H9 (cell line): ENCODE results near the gene ALDH2. TPM values are rescaled to one million over a fixed set of nuclear protein-coding genes. Genes with fewer than 3 reads are reported as not detected.

ENCODE experiments used
- DNase-seq: peaks from one replicate; pipeline ENCODE4 v3.0.0-alpha.2; 2017
- H2AFZ ChIP-seq: one replicate; pipeline ENCODE4 v1.6.1; 2013; ENCODE audit warnings: mild to moderate bottlenecking, low read length, control low read depth, moderate library complexity
- H2AK5ac ChIP-seq: 2 replicates; pipeline ENCODE4 v1.6.1; 2013; ENCODE audit warnings: low read length, control low read depth, mixed read lengths; ENCODE audit not compliant: insufficient read length
- H2BK120ac ChIP-seq: one replicate; pipeline ENCODE4 v1.6.1; 2013; ENCODE audit warnings: low read depth, mild to moderate bottlenecking, low read length, control low read depth, inconsistent platforms; ENCODE audit not compliant: poor library complexity, severe bottlenecking
- H2BK12ac ChIP-seq: 2 replicates; pipeline ENCODE4 v1.6.1; 2013; ENCODE audit warnings: low read length, control low read depth, mixed read lengths, low read depth; ENCODE audit not compliant: insufficient read length
- H2BK15ac ChIP-seq: 2 replicates; pipeline ENCODE4 v1.6.1; 2013; ENCODE audit warnings: low read depth, low read length, control low read depth
- H2BK20ac ChIP-seq: one replicate; pipeline ENCODE4 v1.6.1; 2013; ENCODE audit warnings: low read depth, mild to moderate bottlenecking, low read length, control low read depth, inconsistent platforms; ENCODE audit not compliant: poor library complexity, severe bottlenecking
- H2BK5ac ChIP-seq: 2 replicates; pipeline ENCODE4 v1.6.1; 2013; ENCODE audit warnings: low read length, control low read depth, mixed read lengths; ENCODE audit not compliant: insufficient read length
- H3K14ac ChIP-seq: 2 replicates; pipeline ENCODE4 v1.6.1; 2013; ENCODE audit warnings: low read length, control low read depth; ENCODE audit not compliant: insufficient read depth
- H3K18ac ChIP-seq: 2 replicates; pipeline ENCODE4 v1.6.1; 2013; ENCODE audit warnings: low read depth, mild to moderate bottlenecking, mixed read lengths, low read length, control low read depth; ENCODE audit not compliant: insufficient read length
- H3K23ac ChIP-seq: 2 replicates; pipeline ENCODE4 v1.6.1; 2013; ENCODE audit warnings: low read length, control low read depth, mixed read lengths, low read depth; ENCODE audit not compliant: insufficient read length
- H3K23me2 ChIP-seq: 2 replicates; pipeline ENCODE4 v1.6.1; 2013; ENCODE audit warnings: low read depth, mild to moderate bottlenecking, mixed read lengths, low read length, control low read depth; ENCODE audit not compliant: insufficient read length, poor library complexity, severe bottlenecking
- H3K27ac ChIP-seq: 2 replicates; pipeline ENCODE4 v1.5.1; 2013; ENCODE audit warnings: low read length, control low read depth, mixed read lengths, low read depth; ENCODE audit not compliant: insufficient read length
- H3K27me3 ChIP-seq: 2 replicates; pipeline ENCODE4 v1.6.1; 2013; ENCODE audit warnings: low read length, control low read depth, inconsistent platforms; ENCODE audit not compliant: insufficient read depth
- H3K4ac ChIP-seq: 2 replicates; pipeline ENCODE4 v1.6.1; 2013; ENCODE audit warnings: low read depth, mild to moderate bottlenecking, control low read depth, inconsistent platforms, low read length, moderate library complexity
- H3K4me1 ChIP-seq: 2 replicates; pipeline ENCODE4 v1.6.1; 2013; ENCODE audit warnings: low read length, control low read depth, inconsistent platforms; ENCODE audit not compliant: insufficient read depth
- H3K4me2 ChIP-seq: 2 replicates; pipeline ENCODE4 v1.6.1; 2013; ENCODE audit warnings: low read length, control low read depth, mixed read lengths; ENCODE audit not compliant: insufficient read length, insufficient read depth
- H3K56ac ChIP-seq: 2 replicates; pipeline ENCODE4 v1.6.1; 2013; ENCODE audit warnings: low read depth, mild to moderate bottlenecking, mixed read lengths, low read length, control low read depth; ENCODE audit not compliant: insufficient read length
- H3K79me1 ChIP-seq: 2 replicates; pipeline ENCODE4 v1.6.1; 2013; ENCODE audit warnings: low read depth, mild to moderate bottlenecking, moderate library complexity, low read length, control low read depth, inconsistent platforms; ENCODE audit not compliant: insufficient read depth, poor library complexity, severe bottlenecking
- H3K79me2 ChIP-seq: 2 replicates; pipeline ENCODE4 v1.6.1; 2013; ENCODE audit warnings: low read length, control low read depth, inconsistent platforms; ENCODE audit not compliant: insufficient read depth
- H3K9ac ChIP-seq: 2 replicates; pipeline ENCODE4 v1.6.1; 2013; ENCODE audit warnings: low read length, control low read depth, mixed read lengths; ENCODE audit not compliant: insufficient read length; ENCODE audit errors: extremely low read depth
- H3K9me3 ChIP-seq: one replicate; pipeline ENCODE4 v1.6.1; 2013; ENCODE audit warnings: low read depth, low read length, inconsistent platforms; ENCODE audit not compliant: control insufficient read depth
- H3T11ph ChIP-seq: one replicate; pipeline ENCODE4 v1.6.1; 2013; ENCODE audit warnings: mild to moderate bottlenecking, low read length, control low read depth, inconsistent platforms
- H4K20me1 ChIP-seq: one replicate; pipeline ENCODE4 v1.6.1; 2013; ENCODE audit not compliant: control insufficient read depth, insufficient read length, insufficient read depth
- H4K5ac ChIP-seq: 2 replicates; pipeline ENCODE4 v1.6.1; 2013; ENCODE audit warnings: low read depth, mild to moderate bottlenecking, mixed read lengths, low read length, control low read depth; ENCODE audit not compliant: insufficient read length
- H4K8ac ChIP-seq: replicated peaks from 2 replicates; pipeline ENCODE4 v1.6.1; 2013; ENCODE audit warnings: low read length, control low read depth, mixed read lengths, low read depth; ENCODE audit not compliant: insufficient read length
- H4K91ac ChIP-seq: 2 replicates; pipeline ENCODE4 v1.6.1; 2013; ENCODE audit warnings: low read depth, mild to moderate bottlenecking, moderate library complexity, mixed read lengths, low read length, control low read depth; ENCODE audit not compliant: insufficient read length
- H3K27ac Mint-ChIP-seq, 3 experiments: 2 replicates in 2 of 3; 3 replicates in 1 of 3; pipeline ENCODE4 v1.8.0; 2020 to 2021; ENCODE audit warnings: mixed read lengths in 3 of 3, mild to moderate bottlenecking in 1 of 3, moderate library complexity in 1 of 3
- H3K27me3 Mint-ChIP-seq: 2 replicates; pipeline ENCODE4 v1.8.0; 2021; ENCODE audit warnings: low read depth, mild to moderate bottlenecking, moderate library complexity, mixed read lengths
- H3K36me3 Mint-ChIP-seq, 3 experiments: 2 replicates in 2 of 3; 3 replicates in 1 of 3; pipeline ENCODE4 v1.8.0; 2020 to 2021; ENCODE audit warnings: low read depth in 3 of 3, mixed read lengths in 3 of 3; ENCODE audit not compliant: insufficient read depth in 1 of 3
- H3K4me1 Mint-ChIP-seq, 2 experiments: 2 replicates each; pipeline ENCODE4 v1.8.0; 2020; ENCODE audit warnings: mixed read lengths in 2 of 2
- H3K4me3 Mint-ChIP-seq, 2 experiments: 2 replicates in 1 of 2; 3 replicates in 1 of 2; pipeline ENCODE4 v1.8.0; 2020 to 2021; ENCODE audit warnings: mild to moderate bottlenecking in 2 of 2, mixed read lengths in 2 of 2, moderate library complexity in 1 of 2
- H3K9me3 Mint-ChIP-seq, 2 experiments: 2 replicates in 1 of 2; 3 replicates in 1 of 2; pipeline ENCODE4 v1.8.0; 2020; ENCODE audit warnings: mild to moderate bottlenecking in 2 of 2, mixed read lengths in 2 of 2, moderate library complexity in 1 of 2
- WGBS: extraction: QIAGEN DNeasy Blood & Tissue Kit; methylation state at CpG from one replicate; pipeline ENCODE4 v1.1.7; 2013; ENCODE audit warnings: missing lambda C conversion rate, low lambda C conversion rate, mixed read lengths; ENCODE audit not compliant: insufficient read length; ENCODE audit errors: extremely low coverage; 5-methylcytosine and 5-hydroxymethylcytosine counted together
- total RNA-seq: library from RNA; stranded (reverse); gene quantifications from 2 replicates; pipeline ENCODE4 v1.2.1, GENCODE V29; 2021
- TF ChIP-seq, protein P1 (sequence below): fragments of 200-600 bp; sonication (generic); conservative IDR thresholded peaks from 3 replicates; pipeline ENCODE4 v1.8.0; 2021; ENCODE audit warnings: antibody characterized with exemption, mild to moderate bottlenecking

Gene ALDH2
- total RNA-seq, 1 experiment from 2014 or later: 44.0 TPM

DNA sequence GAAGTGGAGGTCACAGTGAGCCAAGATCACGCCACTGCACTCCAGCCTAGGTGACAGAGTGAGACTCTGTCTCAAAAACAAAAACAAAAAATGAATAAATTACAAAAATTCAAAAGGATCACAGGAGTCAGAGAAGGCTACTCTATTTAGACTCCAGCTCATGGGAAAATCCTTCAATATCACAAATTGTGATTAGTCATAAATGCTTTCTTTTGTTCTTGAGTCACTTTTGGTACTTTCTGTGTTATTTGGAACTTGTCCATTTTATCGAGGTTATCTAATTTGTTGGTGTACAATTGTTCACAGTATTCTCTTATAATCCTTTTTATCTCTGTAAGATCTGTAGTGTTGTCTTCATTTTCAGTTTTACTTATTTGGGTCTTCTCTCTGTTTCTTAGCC, 18.9 kb downstream of the ALDH2 start:
- no peak overlapping the region for H3K14ac ChIP-seq
- H3K79me1 ChIP-seq: no peaks in the 10 kb centered on the region
- Mint-ChIP-seq H3K36me3 (peaks cover 26 to 64% (median 56%) of the 10 kb centered on the region in 3 experiments; a peak in 6 of 7 replicates), H3K27me3 (no peaks in the 10 kb centered on the region), H3K4me1 (no peaks in the 10 kb centered on the region), H3K27ac (no peak overlapping the region), H3K4me3 (no peak overlapping the region), H3K9me3 (no peaks in the 10 kb centered on the region)
- no peak overlapping the region for H3K9ac ChIP-seq
- no peak overlapping the region for H3K4ac ChIP-seq
- no peak overlapping the region for H2BK15ac ChIP-seq
- H3K18ac ChIP-seq: no peak overlapping the region
- no peak overlapping the region for H3K27ac ChIP-seq
- no peak overlapping the region for H3T11ph ChIP-seq
- no peaks in the 10 kb centered on the region for H3K79me2 ChIP-seq
- no peak overlapping the region for H2AFZ ChIP-seq
- TF ChIP-seq, protein P1, sequence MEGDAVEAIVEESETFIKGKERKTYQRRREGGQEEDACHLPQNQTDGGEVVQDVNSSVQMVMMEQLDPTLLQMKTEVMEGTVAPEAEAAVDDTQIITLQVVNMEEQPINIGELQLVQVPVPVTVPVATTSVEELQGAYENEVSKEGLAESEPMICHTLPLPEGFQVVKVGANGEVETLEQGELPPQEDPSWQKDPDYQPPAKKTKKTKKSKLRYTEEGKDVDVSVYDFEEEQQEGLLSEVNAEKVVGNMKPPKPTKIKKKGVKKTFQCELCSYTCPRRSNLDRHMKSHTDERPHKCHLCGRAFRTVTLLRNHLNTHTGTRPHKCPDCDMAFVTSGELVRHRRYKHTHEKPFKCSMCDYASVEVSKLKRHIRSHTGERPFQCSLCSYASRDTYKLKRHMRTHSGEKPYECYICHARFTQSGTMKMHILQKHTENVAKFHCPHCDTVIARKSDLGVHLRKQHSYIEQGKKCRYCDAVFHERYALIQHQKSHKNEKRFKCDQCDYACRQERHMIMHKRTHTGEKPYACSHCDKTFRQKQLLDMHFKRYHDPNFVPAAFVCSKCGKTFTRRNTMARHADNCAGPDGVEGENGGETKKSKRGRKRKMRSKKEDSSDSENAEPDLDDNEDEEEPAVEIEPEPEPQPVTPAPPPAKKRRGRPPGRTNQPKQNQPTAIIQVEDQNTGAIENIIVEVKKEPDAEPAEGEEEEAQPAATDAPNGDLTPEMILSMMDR: no peak
- no peak overlapping the region for H2BK12ac ChIP-seq
- H3K4me2 ChIP-seq: no peak overlapping the region
- no peaks in the 10 kb centered on the region for H3K9me3 ChIP-seq
- H2BK5ac ChIP-seq: no peak overlapping the region
- no peak overlapping the region for H3K56ac ChIP-seq
- DNase-seq: no peak
- H4K91ac ChIP-seq: no peak overlapping the region
- H3K4me1 ChIP-seq: no peaks in the 10 kb centered on the region; the same call in 1 of the 2 replicates
- H4K8ac ChIP-seq: no peak overlapping the region
- no peak overlapping the region for H4K5ac ChIP-seq
- no CpG with 5 or more reads among the region's 2 CpGs for WGBS
- H3K23me2 ChIP-seq: no peaks in the 10 kb centered on the region
- no peak overlapping the region for H2BK20ac ChIP-seq
- H4K20me1 ChIP-seq: no peaks in the 10 kb centered on the region
- no peak overlapping the region for H2AK5ac ChIP-seq
- H2BK120ac ChIP-seq: no peak overlapping the region
- H3K27me3 ChIP-seq: no peaks in the 10 kb centered on the region
- H3K23ac ChIP-seq: no peak overlapping the region
